Measurements from ENCODE around the gene RNF141.

The RNF141 gene

DNA sequence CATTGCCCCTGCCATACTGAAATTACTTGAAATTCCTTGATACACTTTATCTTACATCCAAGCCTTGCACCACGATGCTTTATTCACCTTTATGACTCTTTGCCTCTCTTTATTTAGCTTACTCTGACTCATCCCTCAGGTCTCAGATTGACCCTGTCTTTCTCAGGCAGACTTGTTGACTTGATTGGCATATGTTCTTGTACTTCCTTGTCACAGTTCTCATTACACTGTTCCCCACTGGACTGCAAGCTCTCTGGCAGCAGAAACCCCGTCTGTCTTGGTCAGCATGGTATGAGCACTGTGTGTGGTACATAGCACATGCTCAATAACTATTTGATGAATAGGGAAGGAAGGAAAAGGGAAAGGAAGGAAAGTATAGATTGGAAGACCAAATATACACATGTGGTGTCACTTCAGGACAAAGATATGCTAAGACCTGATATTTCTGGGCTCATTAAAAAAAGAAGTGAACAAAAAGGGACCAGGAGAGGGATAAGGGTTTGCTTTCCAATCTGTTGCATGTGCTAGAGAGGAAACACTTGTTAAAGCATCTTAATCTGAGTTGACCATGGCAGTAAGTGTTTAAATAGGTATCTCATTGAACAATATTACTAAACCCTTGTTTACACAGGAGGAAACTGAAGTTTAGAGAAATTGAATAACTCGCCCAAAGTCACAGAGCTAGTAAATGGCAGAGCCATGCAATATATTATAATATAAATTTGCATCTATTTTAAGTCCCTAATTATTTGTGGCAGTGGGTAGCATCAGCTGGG, 20.2 kb upstream of the RNF141 start:
- no peak for DNase-seq

DNA sequence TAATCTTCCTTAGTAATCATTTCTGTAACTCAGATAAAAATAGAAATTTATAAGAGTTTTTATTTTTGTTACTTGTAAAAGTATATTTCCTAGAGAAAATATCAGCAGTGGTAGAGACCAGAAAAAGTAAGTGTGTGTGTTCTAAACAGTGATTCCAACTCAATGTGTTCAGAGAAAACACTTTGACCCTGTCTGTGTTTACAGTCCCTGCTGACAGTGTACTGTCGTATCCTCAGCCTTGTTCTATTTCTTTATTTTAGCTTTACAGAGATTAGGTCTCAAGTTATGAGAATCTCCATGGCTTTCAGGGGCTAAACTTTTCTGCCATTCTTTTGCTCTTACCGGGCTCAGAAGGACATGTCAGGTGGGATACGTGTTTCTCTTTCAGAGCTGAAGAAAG, 17.3 kb upstream of the RNF141 start:
- no peak for DNase-seq

GRCh38 chr11:10556590-10556989, 15.6 kb upstream of the RNF141 start:
- no peak for DNase-seq

DNA sequence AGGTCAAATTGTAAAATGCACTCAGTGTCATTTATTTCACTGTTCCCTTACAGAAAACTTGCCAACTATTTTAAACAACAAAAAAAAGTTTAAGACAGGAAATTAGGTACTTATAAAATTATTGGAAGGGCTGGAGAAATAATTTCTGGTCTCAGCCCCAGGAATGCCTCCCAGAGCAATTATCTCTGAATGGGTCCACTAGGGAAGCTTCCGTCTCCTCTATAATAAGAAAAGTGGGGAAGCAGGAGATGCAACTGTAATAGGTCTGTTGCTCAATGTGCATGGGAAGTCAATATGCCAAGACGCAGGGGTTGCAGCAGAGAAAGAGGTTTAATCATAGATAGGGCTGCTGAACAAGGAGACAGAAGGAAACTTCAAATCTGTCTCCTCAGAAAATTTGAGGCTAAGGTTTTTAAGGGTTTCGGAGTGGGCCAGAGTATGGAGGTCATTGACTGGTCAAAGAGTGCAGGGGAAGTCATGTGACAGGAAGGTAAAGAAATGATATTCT, 10.9 kb upstream of the RNF141 start:
- no peak for DNase-seq

- DNase-seq: no peak
These were observed 10.3 kb upstream of the RNF141 start for GRCh38 chr11:10551290-10551592.

GRCh38 chr11:10550503-10551289, 9.7 kb upstream of the RNF141 start:
- DNase-seq: no peak

DNA sequence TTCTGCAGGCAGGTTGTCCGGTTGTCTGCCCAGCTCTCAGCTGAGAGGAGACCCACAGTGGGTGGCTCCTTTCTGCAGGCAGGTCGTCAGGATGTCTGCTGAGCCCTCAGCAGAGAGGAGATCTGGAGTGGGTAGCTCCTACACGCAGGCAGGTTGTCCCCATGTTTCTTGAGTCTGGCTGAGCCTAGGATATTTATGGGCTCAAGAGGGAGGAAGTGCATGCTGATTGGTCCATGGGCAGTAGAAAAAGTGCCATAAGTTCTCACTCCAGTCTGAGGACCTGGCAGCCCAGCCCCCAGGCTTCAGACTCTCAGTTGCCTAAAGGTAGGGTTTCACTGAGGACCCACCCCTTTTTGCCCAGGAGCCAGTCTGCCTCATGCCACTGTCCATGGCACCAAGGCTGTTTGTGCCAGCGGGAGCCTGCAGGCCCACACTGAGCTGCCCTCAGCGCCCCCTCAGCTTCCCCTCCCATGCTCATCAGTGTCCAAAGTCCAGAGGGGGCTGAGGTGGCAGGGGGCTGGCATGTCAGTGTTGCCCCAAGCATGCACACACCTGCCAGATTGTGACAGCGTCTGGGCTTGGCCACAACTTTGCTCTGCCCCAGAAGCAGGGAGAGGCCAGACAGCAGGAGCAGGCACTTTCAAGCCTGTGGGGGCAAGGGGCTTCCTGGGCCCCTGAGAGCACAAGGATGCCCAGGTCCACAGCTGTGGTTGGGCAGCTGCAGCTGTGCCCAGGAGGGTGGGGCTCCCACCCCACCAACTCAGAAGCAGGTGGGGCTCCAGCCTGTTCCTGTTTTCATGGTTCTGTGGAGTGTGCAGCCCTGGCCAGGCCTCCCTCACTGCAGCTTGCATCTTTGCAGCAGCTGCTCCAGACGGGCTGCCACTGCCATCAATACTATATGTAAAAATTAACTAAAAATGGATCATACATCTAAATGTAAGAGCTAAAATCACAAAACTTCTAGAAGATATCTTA, 3.8 kb upstream of the RNF141 start:
- DNase-seq: no peak

- no peak for DNase-seq
These were observed 2.8 kb upstream of the RNF141 start for GRCh38 chr11:10543782-10544181.

- no peak for DNase-seq
These were observed 1.8 kb upstream of the RNF141 start for GRCh38 chr11:10542776-10543175.

DNA sequence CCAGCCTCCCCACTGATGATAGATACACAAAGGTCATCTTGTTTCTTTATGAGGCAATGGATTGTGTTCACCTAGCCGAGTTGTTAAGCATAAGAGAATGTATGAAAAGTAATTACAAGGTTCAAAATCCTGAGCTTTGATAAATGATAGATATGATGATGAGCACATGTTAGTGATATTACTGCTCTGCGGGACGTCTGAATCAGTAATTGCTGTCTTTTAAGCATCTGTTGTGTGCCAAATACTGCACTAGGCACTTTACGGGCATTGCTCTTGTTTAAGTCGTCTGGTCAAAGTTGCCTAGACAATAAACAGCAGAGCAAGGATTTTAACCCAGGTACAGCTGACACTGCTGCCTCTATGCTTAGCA, 559 bp upstream of the RNF141 start:
- peak; percentile 52 for DNase-seq

GRCh38 chr11:10540546-10540914, 457 bp downstream of the RNF141 start:
- DNase-seq: no peak

GRCh38 chr11:10539339-10539738, 1.6 kb downstream of the RNF141 start:
- DNase-seq: no peak

DNA sequence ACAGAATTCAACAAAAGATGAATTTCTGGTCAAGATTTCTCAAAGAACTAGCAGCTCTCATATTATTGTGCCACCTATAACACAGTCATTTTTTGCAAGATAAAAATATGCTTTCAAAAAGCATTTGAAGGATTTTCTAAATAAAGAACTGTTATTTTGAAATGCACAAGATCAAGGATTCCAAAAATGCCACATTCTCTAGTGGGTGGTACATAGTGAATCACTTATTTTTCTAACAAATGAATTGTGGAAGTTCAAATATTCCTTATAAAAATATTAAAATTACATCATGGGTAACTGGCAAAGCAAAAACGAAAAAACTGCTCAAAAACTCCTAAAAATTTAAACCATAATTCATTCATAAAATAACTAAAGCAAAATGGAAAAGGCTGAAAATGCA, 2.1 kb downstream of the RNF141 start:
- no peak for DNase-seq

DNA sequence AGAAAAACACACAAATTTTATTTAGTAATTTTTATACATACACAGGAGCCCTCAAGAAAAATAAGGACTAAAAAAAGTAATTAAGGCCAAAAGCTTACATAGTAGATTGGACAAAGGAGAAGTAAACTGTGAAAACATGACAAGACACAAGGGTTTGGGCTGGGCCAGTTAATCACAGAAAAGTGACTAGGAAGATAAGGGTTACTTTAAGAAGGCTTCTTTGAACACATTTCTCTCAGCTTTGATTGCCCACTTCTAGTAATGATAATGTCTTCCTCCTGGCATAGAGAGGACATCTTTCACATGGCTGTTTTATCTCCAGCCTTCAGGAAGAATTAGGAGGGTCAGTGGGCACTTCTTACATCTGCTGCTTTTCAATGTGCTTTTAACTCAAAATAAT, 3.4 kb downstream of the RNF141 start:
- no peak for DNase-seq

DNA sequence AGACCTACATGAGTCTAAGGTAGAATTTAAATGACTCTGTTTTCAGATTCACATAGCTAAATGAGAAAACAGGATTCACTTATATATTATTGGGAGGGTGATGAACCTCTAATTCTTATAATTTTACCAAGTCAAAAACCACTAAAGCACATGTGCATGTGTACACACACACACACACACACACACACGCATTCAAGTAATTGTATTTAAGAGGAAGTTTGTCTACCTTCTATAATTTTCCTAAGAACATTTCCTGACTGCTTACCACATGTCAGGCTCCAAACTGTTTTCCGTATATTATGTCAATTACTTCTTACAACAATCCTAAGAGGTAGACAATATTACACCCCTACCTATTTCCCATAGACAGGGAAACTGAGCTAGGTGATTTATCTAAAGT, 6.7 kb downstream of the RNF141 start:
- DNase-seq: no peak

- no peak for DNase-seq
These were observed 7.7 kb downstream of the RNF141 start for GRCh38 chr11:10533323-10533722.

- DNase-seq: no peak
These were observed 8.5 kb downstream of the RNF141 start for GRCh38 chr11:10532526-10532925.

GRCh38 chr11:10529279-10529678, 11.7 kb downstream of the RNF141 start:
- DNase-seq: no peak

DNA sequence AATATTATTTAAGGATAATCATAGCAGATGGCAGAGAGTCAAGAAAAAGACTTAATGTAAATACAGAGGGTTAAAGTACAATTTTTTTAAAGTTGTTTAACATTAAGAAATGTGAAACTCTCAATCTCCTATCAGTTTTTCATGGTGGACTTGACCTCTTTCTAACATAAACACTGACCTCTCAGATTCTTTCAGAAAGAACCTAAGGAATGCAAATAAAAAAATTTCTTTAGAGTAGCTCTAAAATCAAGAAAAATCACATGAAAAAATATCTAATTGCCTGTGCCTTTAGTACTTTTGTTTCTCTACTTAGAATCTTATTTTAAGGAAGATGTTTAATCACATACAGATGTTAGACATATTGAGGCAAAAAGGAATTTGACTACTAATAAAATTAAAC, 12.9 kb downstream of the RNF141 start:
- DNase-seq: no peak

GRCh38 chr11:10526974-10527918, 13.7 kb downstream of the RNF141 start:
- DNase-seq: no peak

- no peak for DNase-seq
These were observed 16.5 kb downstream of the RNF141 start for GRCh38 chr11:10524471-10524870.

- DNase-seq: no peak
These were observed 18.1 kb downstream of the RNF141 start for GRCh38 chr11:10522921-10523320.
